ENCODE results near the gene ZFP91.

The ZFP91 gene

DNA sequence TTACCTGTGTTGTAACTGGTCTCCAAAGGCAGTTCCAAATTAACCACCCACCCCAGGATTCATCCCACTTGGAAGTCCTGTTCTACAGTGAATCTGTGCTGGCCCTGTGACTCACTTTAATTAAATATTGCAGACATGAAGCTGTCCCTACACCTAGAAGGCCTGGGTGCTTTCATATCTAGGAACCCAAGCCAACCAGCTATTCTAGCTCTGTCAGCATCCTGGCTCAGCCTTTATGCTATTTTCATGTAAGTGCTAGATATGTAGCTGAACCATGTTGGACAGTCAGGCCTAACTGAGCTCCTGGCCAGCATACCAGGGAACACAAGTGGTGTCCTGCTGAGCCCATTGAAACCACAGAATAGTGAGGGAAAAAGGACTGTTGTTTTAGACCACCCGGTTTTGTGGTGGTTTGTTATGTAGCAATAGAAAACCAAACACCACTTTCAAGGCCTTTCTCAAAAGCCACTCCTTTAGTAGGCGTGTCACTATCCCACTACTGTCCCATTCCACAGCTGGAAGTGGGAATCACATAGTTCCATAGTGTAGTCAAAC lies 73.9 kb downstream of the ZFP91 start:
- in situ Hi-C loops (cut with MboI; ENCODE audit: low sequenced_read_pairs, unreplicated experiment), result loop anchor here (10.0 to 25.0 kb wide), 2 partner anchors 132 to 409 kb away; no protein-coding TSS in a partner anchor
- no peak for TF ChIP-seq CTCF (IDR thresholded peaks at IDR 0.05; ENCODE audit: borderline replicate concordance, control extremely low read depth, extremely low read depth, insufficient read depth, missing control alignments)
- DNase-seq (ENCODE audit: low spot score), result no peak

- peak; percentile 95 for TF ChIP-seq CTCF (IDR thresholded peaks at IDR 0.05; ENCODE audit: borderline replicate concordance, control extremely low read depth, extremely low read depth, insufficient read depth, missing control alignments)
- peak; percentile 57 for DNase-seq (ENCODE audit: low spot score)
- in situ Hi-C loops (cut with MboI; ENCODE audit: low sequenced_read_pairs, unreplicated experiment), result loop anchor here (10.0 to 25.0 kb wide), 2 partner anchors 131 to 408 kb away; no protein-coding TSS in a partner anchor
Measured at GRCh38 chr11:58654079-58654907, 75.4 kb downstream of the ZFP91 start.

- TF ChIP-seq CTCF (IDR thresholded peaks at IDR 0.05; ENCODE audit: borderline replicate concordance, control extremely low read depth, extremely low read depth, insufficient read depth, missing control alignments), result no peak
- in situ Hi-C loops (cut with MboI; ENCODE audit: low sequenced_read_pairs, unreplicated experiment), result loop anchor here (10.0 to 25.0 kb wide), 2 partner anchors 130 to 407 kb away; no protein-coding TSS in a partner anchor
- DNase-seq (ENCODE audit: low spot score), result peak; percentile 25
Measured at GRCh38 chr11:58654908-58655296, 76.0 kb downstream of the ZFP91 start.

DNA sequence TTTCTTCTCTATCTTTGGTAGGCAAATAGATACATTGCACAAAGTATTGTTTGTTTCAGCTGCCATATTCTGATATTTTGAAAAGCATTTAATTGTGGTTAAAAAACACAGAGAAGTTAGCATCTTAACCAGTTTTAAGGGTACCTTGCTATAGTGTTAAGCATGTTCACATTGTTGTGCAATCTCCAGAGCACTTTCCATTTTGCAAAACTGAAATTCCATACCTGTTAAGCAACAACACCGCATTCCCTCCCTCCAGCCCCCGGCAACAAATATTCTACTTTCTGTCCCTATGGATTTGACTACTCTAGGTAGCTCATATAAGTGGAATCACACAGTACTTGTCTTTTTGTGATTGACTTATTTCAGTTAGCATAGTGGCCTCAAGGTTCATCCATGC lies 77.5 kb downstream of the ZFP91 start:
- in situ Hi-C loops (cut with MboI; ENCODE audit: low sequenced_read_pairs, unreplicated experiment), result loop anchor here (10.0 to 25.0 kb wide), 2 partner anchors 128 to 406 kb away; no protein-coding TSS in a partner anchor
- no peak for TF ChIP-seq CTCF (IDR thresholded peaks at IDR 0.05; ENCODE audit: borderline replicate concordance, control extremely low read depth, extremely low read depth, insufficient read depth, missing control alignments)
- no peak for DNase-seq (ENCODE audit: low spot score)

DNA sequence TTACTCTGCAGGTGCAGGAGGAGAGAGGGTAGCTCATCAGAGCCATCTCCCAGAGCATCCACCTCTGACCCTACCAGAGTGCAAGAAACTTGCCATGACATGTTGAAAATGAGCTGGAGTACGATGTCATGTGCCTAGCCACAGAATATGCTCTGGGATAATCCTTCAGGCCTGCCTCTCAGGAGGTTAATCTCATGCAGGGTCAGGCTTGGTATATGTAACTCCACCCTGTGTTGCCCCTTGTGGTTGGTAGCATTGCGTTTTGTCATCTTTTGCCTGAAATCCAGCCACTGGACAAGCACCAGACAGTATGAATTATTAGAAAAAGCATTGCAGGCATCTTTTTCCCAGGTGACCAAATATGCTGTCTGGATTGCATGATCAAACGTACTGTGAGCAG lies 79.8 kb downstream of the ZFP91 start:
- in situ Hi-C loops (cut with MboI; ENCODE audit: low sequenced_read_pairs, unreplicated experiment), result loop anchor here (10.0 to 25.0 kb wide), 2 partner anchors 126 to 404 kb away; no protein-coding TSS in a partner anchor
- DNase-seq (ENCODE audit: low spot score), result no peak
- no peak for TF ChIP-seq CTCF (IDR thresholded peaks at IDR 0.05; ENCODE audit: borderline replicate concordance, control extremely low read depth, extremely low read depth, insufficient read depth, missing control alignments)

- no peak for TF ChIP-seq CTCF (IDR thresholded peaks at IDR 0.05; ENCODE audit: borderline replicate concordance, control extremely low read depth, extremely low read depth, insufficient read depth, missing control alignments)
- DNase-seq (ENCODE audit: low spot score), result no peak
- in situ Hi-C loops (cut with MboI; ENCODE audit: low sequenced_read_pairs, unreplicated experiment), result loop anchor here (10.0 to 25.0 kb wide), 2 partner anchors 125 to 403 kb away; no protein-coding TSS in a partner anchor
Measured at GRCh38 chr11:58659404-58659803, 80.5 kb downstream of the ZFP91 start.

Measured in GM13976 (cell line).